H1 (cell line): ENCODE results near the gene ARHGEF12. TPM values are rescaled to one million over a fixed set of nuclear protein-coding genes. Genes with fewer than 3 reads are reported as not detected.

ENCODE experiments used
- BACH1 ChIP-seq: IDR thresholded peaks from 2 replicates; pipeline ENCODE4 v1.6.1; 2012; ENCODE audit warnings: low read length, improper control_type of control experiment
- POLR2AphosphoS5 ChIP-seq: IDR thresholded peaks from 2 replicates; pipeline ENCODE4 v1.6.1; 2011; ENCODE audit warnings: low read depth, low read length
- polyA plus RNA-seq, 7 experiments: library from polyadenylated mRNA; depleted of rRNA in 3 of 7; stranded (reverse) in 5 of 7; unstranded in 2 of 7; fragments of >200 nt in 5 of 7; fragments of 200-250 nt in 2 of 7; gene quantifications; 1 replicate in 5 of 7; 2 replicates in 1 of 7; 4 replicates in 1 of 7; pipeline versions ENCODE4 v1.2.1 to v1.2.3, GENCODE V29; 2011 to 2013; ENCODE audit warnings: missing spikeins in 2 of 7, mixed read lengths in 2 of 7
- total RNA-seq: library from RNA; stranded (reverse); fragmentation: NEBNext Ultra II Directional; extraction: Animal tissue kit (Norgen Biotek cat#: 25700); gene quantifications from 2 replicates; pipeline ENCODE4 v1.2.1, GENCODE V29; 2021

Gene ARHGEF12
- total and polyA plus RNA-seq, 2 of the 8 experiments (the other 6 are each of a cell fraction or from before 2014, with no cell fraction given), result 5.1 to 33.7 TPM

- TF ChIP-seq BACH1 (no peak), POLR2AphosphoS5 (no peak)
These were observed 158.4 kb downstream of the ARHGEF12 start (continued) for GRCh38 chr11:120494595-120494994.
